ENCODE results near the gene CEACAM7. TPM values are rescaled to one million over a fixed set of nuclear protein-coding genes. Genes with fewer than 3 reads are reported as not detected.
"Not testable (repeated sequence)": the region's sequence is repeated elsewhere in the genome, so short reads cannot be mapped to it uniquely, and the experiment has no call there.

CEACAM7 gene
- total and polyA plus RNA-seq, 2 donors: not detected

DNA sequence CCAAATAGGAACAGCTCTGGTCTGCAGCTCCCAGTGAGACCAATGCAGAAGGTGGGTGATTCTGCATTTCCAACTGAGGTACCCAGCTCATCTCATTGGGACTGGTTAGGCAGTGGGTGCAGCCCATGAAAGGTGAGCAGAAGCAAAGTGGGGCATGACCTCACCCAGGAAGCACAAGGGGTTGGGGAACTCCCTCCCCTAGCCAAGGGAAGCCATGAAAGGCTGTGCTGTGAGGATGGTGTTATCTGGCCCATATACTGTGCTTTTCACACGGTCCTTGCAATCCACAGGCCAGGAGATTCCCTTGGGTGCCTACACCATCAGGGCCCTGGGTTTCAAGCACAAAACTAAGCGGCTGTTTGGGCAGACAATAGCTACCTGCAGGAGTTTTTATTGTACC is 31.3 kb downstream of the CEACAM7 start:
- 57% methylated on average over 2 of the region's 2 CpGs for WGBS
- not testable (repeated sequence) for H3K4me3 ChIP-seq (ENCODE audit: low read depth, low read length); DNase-seq (ENCODE audit: extremely low spot score); H3K4me1 ChIP-seq (ENCODE audit: insufficient read depth); H3K36me3 ChIP-seq (ENCODE audit: insufficient read depth); H3K27ac ChIP-seq (ENCODE audit: low read depth)

DNA sequence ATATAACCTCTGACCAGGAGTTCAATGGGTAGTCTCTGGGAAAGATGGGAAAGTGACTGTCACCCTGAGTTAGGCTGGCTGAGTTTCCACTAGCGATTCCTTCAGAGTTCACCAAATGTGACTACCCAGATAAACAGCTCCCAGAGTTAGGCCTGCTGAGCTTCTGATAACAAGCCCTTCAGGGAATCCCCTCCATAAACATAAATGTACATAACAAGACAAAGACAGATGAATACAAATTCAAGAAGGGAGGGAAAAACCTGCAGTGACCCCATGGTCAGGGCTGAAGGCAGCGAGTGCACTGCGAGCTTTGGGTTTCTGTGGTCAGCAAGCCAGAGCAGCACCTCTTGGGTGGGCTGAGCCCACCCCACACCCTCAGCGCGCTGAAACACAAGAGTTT is 35.8 kb downstream of the CEACAM7 start:
- WGBS: 56% methylated on average over 5 of the region's 5 CpGs
- Histone ChIP-seq H3K36me3 (ENCODE audit: insufficient read depth) (no peaks in the 10 kb centered on the region), H3K4me3 (ENCODE audit: low read depth, low read length) (no peak overlapping the region), H3K27ac (ENCODE audit: low read depth) (no peak overlapping the region), H3K4me1 (ENCODE audit: insufficient read depth) (no peaks in the 10 kb centered on the region)
- DNase-seq (ENCODE audit: extremely low spot score): no peak

DNA sequence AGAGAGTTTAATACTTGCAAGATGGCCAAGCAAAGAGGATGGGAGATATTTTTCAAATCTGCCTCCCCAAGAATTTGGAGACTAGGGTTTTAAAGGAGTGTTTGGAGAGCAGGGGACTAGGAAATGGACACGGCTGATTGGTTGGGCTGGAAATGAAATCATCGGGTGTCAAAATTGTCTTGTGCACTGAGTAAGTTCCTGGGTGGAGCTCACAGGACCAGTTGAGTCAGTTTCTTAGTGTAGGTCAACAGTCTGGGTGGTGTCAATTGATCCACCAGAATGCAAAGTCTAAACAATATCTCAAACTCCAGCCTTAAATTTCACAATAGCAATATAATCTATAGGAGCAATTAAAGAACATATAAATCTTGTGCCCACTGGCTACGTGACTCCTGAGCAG is 38.2 kb downstream of the CEACAM7 start:
- 62% methylated on average over 3 of the region's 3 CpGs for WGBS
- H3K36me3 ChIP-seq (ENCODE audit: insufficient read depth): no peaks in the 10 kb centered on the region

DNA sequence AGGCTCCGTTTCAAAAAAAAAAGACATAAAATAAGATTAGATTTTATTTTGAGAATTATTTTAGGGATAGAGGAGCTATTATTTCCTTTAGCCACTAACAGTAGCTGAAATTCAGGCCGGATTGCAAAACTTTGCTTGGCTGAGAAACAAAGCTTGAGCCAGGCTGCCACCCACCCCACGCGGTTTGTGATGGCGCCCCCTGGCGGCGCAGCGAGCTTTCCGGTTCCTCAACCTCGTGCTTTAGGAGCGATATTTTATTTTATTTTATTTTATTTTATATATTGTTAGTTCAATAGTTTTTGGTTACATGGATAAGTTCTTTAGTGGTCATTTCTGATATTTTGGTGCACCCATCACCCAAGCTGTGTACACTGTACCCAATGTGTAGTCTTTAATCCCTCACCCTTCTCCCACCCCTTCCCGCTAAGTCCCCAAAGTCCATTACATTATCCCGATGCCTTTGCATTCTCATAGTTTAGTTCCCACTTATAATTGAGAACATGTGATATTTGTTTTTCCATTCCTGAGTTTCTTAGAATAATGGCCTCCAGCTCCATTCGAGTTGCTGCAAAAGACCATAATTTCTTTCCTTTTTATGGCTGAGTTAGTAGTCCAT is 41.4 kb downstream of the CEACAM7 start:
- no peak for DNase-seq (ENCODE audit: extremely low spot score)
- 40% methylated on average over 14 of the region's 14 CpGs for WGBS
- no peak overlapping the region for H3K4me3 ChIP-seq (ENCODE audit: low read depth, low read length)
- no peaks in the 10 kb centered on the region for H3K36me3 ChIP-seq (ENCODE audit: insufficient read depth)
- H3K4me1 ChIP-seq (ENCODE audit: insufficient read depth): no peaks in the 10 kb centered on the region
- H3K27ac ChIP-seq (ENCODE audit: low read depth): no peak overlapping the region

More for the DNA sequence above, 38.2 kb downstream of the CEACAM7 start:
- Histone ChIP-seq H3K27ac (ENCODE audit: low read depth) (no peak overlapping the region), H3K4me3 (ENCODE audit: low read depth, low read length) (no peak overlapping the region), H3K4me1 (ENCODE audit: insufficient read depth) (no peaks in the 10 kb centered on the region)
- no peak for DNase-seq (ENCODE audit: extremely low spot score)

DNA sequence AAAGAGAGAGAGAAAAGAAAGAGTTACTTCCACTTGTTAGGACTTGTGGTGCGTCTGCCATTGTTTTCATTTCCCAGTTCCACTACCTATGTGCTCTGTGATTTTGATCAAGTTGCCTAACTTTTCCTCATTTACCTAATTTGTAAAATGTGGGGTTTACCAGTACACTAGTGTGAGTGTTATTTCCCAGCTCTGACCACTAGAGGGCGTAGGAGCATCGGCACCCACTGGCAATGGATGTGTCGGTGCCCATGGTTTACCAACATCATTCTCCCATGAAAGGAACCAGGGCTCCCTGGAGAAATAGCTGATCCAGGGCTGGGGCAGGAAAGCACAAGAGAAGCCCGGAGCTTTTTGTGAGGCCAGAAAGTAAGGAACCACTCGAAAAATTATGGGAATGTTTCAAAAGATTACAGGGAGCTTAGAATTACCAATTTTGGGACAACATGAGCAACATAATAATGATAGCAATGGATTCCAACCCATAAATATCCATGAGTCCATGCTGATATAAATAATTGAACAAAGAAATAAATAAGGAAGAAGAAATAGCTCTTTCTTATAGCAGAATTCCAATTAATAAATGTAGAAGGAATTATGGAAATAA is 46.1 kb downstream of the CEACAM7 start:
- no peak for DNase-seq (ENCODE audit: extremely low spot score)
- H3K4me3 ChIP-seq (ENCODE audit: low read depth, low read length): no peak overlapping the region
- no peaks in the 10 kb centered on the region for H3K4me1 ChIP-seq (ENCODE audit: insufficient read depth)
- H3K36me3 ChIP-seq (ENCODE audit: insufficient read depth): no peaks in the 10 kb centered on the region
- H3K27ac ChIP-seq (ENCODE audit: low read depth): no peak overlapping the region
- 6% methylated on average over 6 of the region's 6 CpGs for WGBS

DNA sequence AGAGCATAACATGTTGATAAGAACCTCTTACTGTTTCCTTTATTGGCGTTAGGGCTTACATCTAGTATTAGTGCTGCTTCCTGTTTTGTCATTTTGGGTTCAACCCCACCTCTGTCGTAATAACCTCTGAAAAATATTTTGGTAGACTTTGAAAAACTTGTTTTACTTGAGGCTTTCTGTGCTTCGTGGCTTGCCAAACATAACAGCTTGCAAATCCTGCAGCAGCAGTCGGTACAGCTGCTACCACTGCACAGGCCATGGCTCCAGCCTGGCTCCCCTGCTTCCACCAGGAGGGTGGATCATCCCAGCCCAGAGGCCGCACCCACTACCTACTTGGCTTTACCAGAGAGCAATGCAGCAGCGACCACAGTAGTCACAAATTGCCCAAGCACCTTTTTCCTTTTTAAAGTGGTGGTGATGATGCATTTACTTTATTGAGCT is 49.4 kb downstream of the CEACAM7 start:
- no peaks in the 10 kb centered on the region for H3K4me1 ChIP-seq (ENCODE audit: insufficient read depth)
- no peaks in the 10 kb centered on the region for H3K36me3 ChIP-seq (ENCODE audit: insufficient read depth)
- no peak overlapping the region for H3K27ac ChIP-seq (ENCODE audit: low read depth)
- no peak for DNase-seq (ENCODE audit: extremely low spot score)
- WGBS: 27% methylated on average over 6 of the region's 6 CpGs
- H3K4me3 ChIP-seq (ENCODE audit: low read depth, low read length): no peak overlapping the region

DNA sequence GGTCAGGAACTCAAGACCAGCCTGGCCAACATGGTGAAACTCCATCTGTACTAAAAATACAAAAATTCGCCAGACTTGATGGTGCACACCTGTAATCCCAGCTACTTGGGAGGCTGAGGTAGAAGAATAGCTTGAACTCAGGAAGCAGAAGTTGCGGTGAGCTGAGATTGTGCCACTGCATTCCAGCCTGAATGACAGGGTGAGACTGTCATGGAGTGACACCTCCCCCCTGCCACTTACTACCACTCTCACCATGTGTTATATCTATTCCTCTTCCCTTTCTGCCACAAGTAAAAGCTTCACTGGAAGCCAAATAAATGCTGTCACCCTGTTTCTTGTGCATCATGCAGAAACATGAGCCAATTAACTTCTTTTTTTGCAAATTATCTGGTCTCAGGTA is 50.6 kb downstream of the CEACAM7 start:
- Histone ChIP-seq H3K4me1 (ENCODE audit: insufficient read depth) (no peaks in the 10 kb centered on the region), H3K36me3 (ENCODE audit: insufficient read depth) (no peaks in the 10 kb centered on the region), H3K27ac (ENCODE audit: low read depth) (no peak overlapping the region), H3K4me3 (ENCODE audit: low read depth, low read length) (no peak overlapping the region)
- 44% methylated on average over 2 of the region's 2 CpGs for WGBS
- DNase-seq (ENCODE audit: extremely low spot score): no peak

DNA sequence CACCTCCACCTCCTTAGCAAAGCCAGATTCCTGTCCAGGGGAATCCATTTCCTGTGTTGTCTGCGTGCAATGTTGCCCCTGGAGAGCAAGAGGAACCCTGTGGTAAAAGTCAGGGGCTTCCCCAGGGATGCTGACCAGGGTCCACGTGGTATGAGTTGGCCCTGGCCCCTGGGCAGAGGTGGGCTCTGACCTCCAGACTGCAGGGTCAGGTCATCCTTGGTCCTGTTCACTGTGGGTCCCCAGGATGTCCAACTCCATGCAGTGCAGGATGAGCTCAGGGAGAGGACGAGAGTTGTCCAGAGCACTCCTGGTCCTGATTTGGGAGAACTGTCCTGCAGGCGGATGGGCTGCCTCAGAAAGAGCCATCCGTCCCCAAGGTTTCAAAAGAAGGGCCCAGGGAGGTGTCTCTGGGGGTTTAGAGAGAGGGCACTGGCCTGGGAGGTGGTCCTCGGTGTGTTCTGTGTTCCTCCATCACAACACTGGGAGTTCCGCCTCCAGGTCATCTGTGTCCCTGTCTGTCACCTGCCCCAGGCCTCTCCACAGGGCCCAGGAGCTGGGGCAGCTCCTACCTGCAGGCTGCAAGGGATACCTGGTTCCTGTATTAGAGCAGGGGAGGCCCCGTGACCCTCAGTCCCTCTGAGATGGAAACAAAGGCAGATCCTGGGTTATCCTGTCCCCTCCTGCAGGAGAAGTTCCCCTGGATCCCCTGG is 59.9 kb downstream of the CEACAM7 start:
- Histone ChIP-seq H3K4me3 (ENCODE audit: low read depth, low read length) (no peak overlapping the region), H3K27ac (ENCODE audit: low read depth) (no peak overlapping the region), H3K36me3 (ENCODE audit: insufficient read depth) (no peaks in the 10 kb centered on the region), H3K4me1 (ENCODE audit: insufficient read depth) (no peaks in the 10 kb centered on the region)
- DNase-seq (ENCODE audit: extremely low spot score): no peak
- WGBS: 65% methylated on average over 8 of the region's 8 CpGs

DNA sequence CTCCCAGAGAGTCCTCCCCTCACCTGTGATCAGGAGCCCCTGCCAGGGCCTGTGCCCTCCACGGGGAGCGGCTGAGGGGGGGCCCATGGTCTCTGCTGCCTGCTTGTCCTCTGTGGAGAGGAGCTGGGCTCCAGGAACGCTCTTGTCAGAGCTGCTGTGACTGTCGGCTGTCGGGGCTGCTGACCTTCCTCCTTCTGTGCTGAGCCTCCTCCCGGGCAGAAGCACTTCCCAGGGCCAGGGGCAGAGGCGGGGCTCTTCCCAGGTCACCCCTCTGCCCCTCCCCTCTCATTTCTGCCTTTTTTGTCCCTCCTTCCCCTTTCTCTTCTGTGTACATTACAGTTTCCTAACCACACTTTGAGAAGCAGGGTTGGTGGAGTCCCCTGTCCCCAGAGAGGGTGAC is 61.2 kb downstream of the CEACAM7 start, which contains the start of gene CEACAM4:
TSS of gene CEACAM4 (minus strand) at position 198 of the 400 bp plus-strand sequence. CDS start at position 87, 111 bp downstream.
- H3K4me1 ChIP-seq (ENCODE audit: insufficient read depth): no peaks in the 10 kb centered on the region
- no peaks in the 10 kb centered on the region for H3K36me3 ChIP-seq (ENCODE audit: insufficient read depth)
- H3K27ac ChIP-seq (ENCODE audit: low read depth): no peak within 1 kb of the TSS
- DNase-seq (ENCODE audit: extremely low spot score): no peak
- H3K4me3 ChIP-seq (ENCODE audit: low read depth, low read length): no peak within 1 kb of the TSS
- WGBS: 31% methylated on average over 7 of the region's 7 CpGs

DNA sequence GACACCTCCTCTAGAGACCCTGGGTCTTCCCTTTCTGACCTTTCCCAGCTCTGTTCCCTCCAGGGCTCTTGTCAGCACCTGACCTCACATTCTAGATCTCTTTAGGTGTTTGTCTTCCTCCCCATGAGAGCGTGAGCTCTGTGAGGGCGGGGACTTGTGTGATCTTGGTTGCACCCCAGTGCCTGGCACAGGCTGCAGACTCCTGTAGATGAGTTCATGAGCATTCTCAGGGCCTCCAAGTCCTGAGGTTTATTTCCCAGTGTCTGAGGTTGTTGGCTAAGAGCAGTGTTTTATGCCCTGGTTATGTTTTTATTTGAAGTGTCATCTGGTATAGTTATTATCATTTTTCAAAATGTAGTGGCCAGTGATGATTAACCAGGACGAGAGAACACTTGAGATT is 61.8 kb downstream of the CEACAM7 start:
- H3K4me3 ChIP-seq (ENCODE audit: low read depth, low read length): no peak overlapping the region
- no peak overlapping the region for H3K27ac ChIP-seq (ENCODE audit: low read depth)
- DNase-seq (ENCODE audit: extremely low spot score): no peak
- WGBS: 57% methylated on average over 3 of the region's 3 CpGs
- H3K36me3 ChIP-seq (ENCODE audit: insufficient read depth): no peaks in the 10 kb centered on the region
- H3K4me1 ChIP-seq (ENCODE audit: insufficient read depth): no peaks in the 10 kb centered on the region

DNA sequence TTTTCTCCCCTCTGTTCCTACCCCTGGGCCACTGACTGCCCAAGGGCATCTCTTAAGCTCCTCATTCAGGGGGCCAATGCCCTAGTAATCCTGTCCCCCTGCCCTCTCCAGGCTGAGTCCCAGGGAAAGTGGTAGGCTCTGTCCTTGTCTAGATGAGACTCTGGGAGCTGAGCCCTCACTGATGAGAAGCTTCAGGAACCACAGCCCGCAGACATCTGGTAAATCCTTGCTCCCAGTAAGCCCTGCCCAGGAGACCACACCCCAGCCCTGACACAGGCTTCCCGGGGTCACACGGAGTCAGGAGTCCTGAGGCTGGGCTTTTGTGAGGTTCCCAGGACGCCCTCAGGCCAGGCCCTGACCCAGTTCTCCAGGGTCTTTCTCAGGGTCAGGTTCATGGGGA is 63.1 kb downstream of the CEACAM7 start:
- Histone ChIP-seq H3K27ac (ENCODE audit: low read depth) (no peak overlapping the region), H3K4me3 (ENCODE audit: low read depth, low read length) (no peak overlapping the region), H3K4me1 (ENCODE audit: insufficient read depth) (no peaks in the 10 kb centered on the region), H3K36me3 (ENCODE audit: insufficient read depth) (no peaks in the 10 kb centered on the region)
- 51% methylated on average over 4 of the region's 4 CpGs for WGBS
- no peak for DNase-seq (ENCODE audit: extremely low spot score)

DNA sequence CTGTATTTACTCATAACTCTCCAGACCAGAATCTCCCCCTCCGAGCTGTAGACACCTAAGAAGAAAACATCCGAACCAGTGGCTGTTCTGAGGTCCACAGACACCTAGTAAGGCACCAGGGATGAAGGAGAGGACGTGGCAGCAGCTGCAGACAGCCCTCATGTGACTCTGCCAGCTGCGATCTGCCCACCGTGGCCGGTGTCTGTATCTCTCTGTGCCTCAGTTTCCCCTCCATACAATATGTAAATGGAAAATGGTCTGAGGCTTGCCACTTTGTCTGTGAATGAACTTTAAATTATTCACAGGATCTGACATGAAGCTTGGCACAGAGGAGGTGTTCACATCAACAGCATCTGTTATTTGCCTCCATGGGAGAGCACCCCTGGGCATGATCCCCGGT is 63.6 kb downstream of the CEACAM7 start:
- DNase-seq (ENCODE audit: extremely low spot score): no peak
- H3K4me3 ChIP-seq (ENCODE audit: low read depth, low read length): no peak overlapping the region
- no peak overlapping the region for H3K27ac ChIP-seq (ENCODE audit: low read depth)
- WGBS: 70% methylated on average over 7 of the region's 7 CpGs
- no peaks in the 10 kb centered on the region for H3K4me1 ChIP-seq (ENCODE audit: insufficient read depth)
- H3K36me3 ChIP-seq (ENCODE audit: insufficient read depth): no peaks in the 10 kb centered on the region

DNA sequence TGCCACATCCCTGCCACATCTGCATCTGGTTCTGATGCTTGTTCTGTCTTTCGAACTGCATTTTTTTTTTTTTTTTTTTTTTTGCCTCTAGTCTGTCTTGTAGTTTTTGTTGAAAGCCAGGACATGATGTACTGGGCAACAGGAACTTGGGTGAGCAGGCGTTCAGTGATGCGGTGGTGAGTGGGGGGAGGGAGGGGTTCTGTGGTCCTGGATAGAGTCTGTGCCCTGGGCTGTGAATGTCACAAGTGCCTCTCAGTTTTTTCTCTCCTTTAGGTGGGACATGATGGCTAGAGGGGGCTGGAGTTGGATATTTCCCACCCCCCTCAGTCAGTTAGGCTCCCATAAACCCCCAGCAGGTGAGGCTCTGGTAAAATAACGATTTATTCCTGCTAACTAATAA is 64.7 kb downstream of the CEACAM7 start:
- WGBS: 57% methylated on average over 4 of the region's 4 CpGs
- H3K27ac ChIP-seq (ENCODE audit: low read depth): no peak overlapping the region
- DNase-seq (ENCODE audit: extremely low spot score): no peak
- H3K4me3 ChIP-seq (ENCODE audit: low read depth, low read length): no peak overlapping the region
- no peaks in the 10 kb centered on the region for H3K4me1 ChIP-seq (ENCODE audit: insufficient read depth)
- no peaks in the 10 kb centered on the region for H3K36me3 ChIP-seq (ENCODE audit: insufficient read depth)

Measured in urinary bladder (tissue), 4 donors.